GM19468 (cell line): ENCODE results near the gene NUP210L.
"Not testable (repeated sequence)": the region's sequence is repeated elsewhere in the genome, so short reads cannot be mapped to it uniquely, and the experiment has no call there.

ENCODE experiments used
- ATAC-seq: cut with Tn5 transposase; IDR thresholded peaks from one replicate; pipeline ENCODE4 v1.9.1; 2021; ENCODE audit warnings: mild to moderate bottlenecking, moderate library complexity, moderate number of reproducible peaks; ENCODE audit not compliant: unreplicated experiment; ENCODE audit errors: extremely low read depth

The NUP210L gene

GRCh38 chr1:154104433-154105082 lies 50.3 kb downstream of the NUP210L start:
- no peak for ATAC-seq

DNA sequence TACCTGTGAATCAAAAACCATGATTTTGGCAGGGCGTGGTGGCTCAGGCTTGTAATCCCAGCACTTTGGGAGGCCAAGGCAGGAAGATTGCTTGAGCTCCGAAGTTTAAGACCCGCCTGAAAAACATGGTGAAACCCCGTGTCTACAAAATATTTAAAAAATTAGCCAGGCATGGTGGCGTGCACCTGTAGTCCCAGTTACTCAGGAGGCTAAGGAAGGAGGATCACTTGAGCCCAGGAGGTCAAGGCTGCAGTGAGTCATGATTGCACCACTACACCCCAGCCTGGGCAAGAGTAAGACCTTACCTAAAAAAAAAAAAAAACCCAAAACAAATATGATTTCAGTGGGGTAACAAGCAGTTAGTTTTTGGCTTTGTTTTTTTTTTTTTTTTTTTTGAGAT lies 54.7 kb downstream of the NUP210L start:
- not testable (repeated sequence) for ATAC-seq

GRCh38 chr1:154097873-154098272 lies 57.0 kb downstream of the NUP210L start:
- no peak for ATAC-seq

GRCh38 chr1:154095456-154096060 lies 59.3 kb downstream of the NUP210L start:
- ATAC-seq, result no peak

DNA sequence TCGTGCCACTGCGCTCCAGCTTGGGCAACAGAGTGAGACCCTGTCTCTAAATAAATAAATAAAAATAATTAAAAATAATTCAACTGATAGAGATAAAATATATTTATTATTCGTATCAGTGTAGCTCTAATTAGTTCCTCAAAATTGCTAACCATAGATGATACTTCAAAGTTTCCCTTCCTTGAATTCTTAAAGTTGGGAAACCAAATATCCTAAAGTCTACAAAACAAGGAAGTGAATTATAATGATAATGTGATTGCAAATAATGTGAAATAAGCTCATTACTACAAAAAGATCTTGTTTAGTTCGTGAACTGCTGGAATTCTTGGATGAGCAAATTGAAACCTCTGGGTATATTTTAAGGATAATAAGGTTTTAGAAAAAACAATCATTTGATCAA lies 60.5 kb downstream of the NUP210L start:
- no peak for ATAC-seq

GRCh38 chr1:154093699-154094098 lies 61.2 kb downstream of the NUP210L start:
- no peak for ATAC-seq

GRCh38 chr1:154091706-154092105 lies 63.2 kb downstream of the NUP210L start:
- no peak for ATAC-seq

DNA sequence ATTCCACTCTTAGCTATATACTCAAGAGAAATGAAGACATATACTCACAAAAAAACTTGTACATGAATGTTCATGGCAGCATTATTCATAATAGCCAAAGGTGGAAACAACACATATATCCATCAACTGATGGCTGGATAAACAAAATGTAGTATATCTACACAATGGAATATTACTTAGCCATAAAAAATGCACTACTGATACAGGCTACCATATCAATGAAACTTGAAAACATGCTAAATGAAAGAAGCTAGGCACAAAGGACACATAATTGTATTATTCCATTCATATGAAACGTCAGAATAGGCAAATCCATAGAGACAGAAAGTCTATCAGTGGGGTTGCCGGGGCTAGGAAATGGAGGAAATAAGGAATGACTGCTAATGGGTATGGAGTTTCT lies 67.3 kb downstream of the NUP210L start:
- ATAC-seq, result no peak

DNA sequence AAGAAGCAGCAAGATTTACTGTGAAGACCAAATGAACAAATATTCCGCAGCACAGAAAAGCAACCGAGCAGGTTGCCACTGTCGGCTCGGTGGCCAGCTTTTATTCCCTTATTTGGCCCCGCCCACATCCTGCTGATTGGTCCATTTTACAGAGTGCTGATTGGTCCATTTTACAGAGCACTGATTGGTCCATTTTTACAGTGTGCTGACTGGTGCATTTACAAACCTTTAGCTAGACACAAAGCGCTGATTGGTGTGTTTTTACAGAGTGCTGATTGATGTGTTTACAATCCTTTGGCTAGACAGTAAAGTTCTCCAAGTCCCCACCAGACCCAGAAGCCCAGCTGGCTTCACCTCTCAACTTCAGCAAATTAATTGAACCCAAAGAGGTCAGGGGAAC lies 71.8 kb downstream of the NUP210L start:
- ATAC-seq, result not testable (repeated sequence)

GRCh38 chr1:154081386-154082126 lies 73.3 kb downstream of the NUP210L start:
- no peak for ATAC-seq

- ATAC-seq, result no peak
Observed at GRCh38 chr1:154076413-154076812, 78.5 kb downstream of the NUP210L start.

DNA sequence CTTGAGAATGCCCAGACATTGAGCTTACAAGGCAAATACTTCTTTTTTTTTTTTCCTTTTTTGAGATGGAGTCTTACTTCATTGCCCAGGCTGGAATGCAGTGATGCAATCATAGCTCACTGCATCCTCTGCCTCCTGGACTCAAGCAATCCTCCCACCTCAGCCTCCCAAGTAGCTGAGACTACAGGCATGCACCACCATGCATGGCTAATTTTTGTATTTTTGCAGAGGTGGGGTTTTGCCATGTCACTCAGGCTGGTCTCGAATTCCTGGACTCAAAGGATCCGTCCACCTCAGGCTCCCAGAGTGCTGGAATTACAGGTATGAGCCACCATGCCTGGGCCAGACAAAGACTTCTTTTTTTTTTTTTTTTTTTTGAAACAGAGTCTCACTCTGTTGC lies 79.1 kb downstream of the NUP210L start:
- ATAC-seq, result no peak

GRCh38 chr1:154062309-154062708 lies 92.6 kb downstream of the NUP210L start:
- ATAC-seq, result no peak

DNA sequence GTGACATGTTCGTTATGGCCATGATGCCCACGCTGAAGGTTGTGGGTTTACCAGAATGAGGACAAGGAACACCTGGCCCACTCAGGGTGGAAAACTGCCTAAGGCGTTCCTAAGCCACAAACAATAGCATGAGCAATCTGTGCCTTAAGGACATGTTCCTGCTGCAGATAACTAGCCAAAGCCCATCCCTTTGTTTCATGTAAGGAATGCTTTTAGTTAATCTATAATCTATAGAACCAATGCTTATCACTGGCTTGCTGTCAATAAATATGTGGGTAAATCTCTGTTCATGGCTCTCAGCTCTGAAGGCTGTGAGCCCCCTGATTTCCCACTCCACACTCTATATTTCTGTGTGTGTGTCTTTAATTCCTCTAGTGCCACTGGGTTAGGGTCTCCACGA lies 107.4 kb downstream of the NUP210L start:
- ATAC-seq, result not testable (repeated sequence)

GRCh38 chr1:154033697-154034096 lies 121.2 kb downstream of the NUP210L start:
- not testable (repeated sequence) for ATAC-seq

DNA sequence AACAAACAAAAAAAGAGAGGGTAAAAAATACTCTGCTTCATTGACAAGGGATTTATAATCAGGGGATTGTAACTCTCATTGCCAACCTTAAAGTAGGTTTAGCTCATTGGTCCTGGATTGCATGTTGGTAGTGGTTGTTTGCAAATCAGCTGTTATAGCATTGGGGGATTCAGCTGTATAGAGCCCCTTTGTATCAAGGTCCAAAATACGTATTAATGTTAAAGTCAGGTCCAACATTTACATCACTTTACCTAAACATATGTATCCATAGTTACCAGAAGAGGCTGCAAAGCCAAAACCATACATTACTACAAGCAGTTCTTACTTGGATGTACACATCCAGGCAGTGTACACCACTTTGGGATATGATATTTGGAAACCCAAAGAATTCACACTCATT lies 134.9 kb downstream of the NUP210L start:
- ATAC-seq, result no peak

GRCh38 chr1:154019269-154019668 lies 135.6 kb downstream of the NUP210L start:
- no peak for ATAC-seq

DNA sequence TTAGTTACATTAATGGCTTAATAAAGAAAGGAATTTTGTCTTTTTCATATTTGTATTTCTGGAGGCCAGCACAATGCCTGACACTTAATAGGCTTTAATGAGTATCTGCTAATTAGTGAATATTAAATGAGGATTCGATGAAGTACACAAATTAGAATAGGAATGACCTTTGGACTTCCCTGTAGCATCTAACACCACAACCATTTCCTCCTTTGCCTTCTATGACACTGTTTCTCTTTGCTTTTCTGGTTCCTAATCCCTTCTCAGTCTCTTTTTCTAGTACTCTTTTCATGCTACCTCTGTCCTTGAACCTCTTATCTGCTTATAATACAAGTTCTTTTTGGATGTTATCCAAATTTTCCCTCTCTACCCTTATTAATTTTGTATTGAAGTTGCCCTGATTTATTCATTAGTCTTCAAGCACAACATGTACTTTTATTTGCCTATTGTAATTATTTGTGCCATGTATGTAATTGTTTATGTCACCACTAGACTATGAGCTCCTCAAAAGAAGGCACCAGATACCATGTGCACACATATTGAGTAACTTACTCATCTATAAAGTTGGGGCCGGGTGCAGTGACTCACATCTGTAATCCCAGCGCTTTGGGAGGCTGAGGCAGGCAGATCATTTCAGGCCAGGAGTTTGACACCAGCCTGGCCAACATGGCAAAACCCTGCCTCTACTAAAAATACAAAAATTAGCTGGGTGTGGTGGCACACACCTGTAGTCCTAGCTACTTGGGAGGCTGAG lies 140.5 kb downstream of the NUP210L start:
- no peak for ATAC-seq

GRCh38 chr1:154012543-154012942 lies 142.3 kb downstream of the NUP210L start:
- ATAC-seq, result not testable (repeated sequence)

- ATAC-seq, result no peak
Observed at GRCh38 chr1:154012129-154012528, 142.7 kb downstream of the NUP210L start.

DNA sequence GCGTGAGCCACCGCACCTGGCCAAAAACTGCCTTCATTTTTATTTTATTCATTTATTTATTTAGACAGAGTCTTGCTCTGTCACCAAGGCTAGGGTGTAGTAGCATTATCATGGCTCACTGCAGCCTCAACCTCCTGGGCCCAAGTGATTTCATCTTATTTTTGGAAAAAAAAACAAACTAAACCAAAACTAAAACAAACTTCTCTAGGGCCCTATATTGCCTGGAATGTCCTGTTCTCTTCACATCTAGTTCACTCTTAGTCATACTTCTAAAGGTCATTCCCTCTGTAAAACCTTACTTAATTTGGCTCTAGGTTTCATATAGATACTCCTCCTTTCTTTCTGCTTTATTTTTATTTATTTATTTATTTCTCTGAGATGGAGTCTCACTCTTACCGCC lies 148.7 kb downstream of the NUP210L start:
- no peak for ATAC-seq
